Adipose tissue (tissue), 3 donors: ENCODE measurements around the gene TJP2. TPM values are rescaled to one million over a fixed set of nuclear protein-coding genes. Genes with fewer than 3 reads are reported as not detected.

Experiments
- H3K27ac ChIP-seq: one replicate; pipeline ENCODE4 v1.5.1; 2013; ENCODE audit warnings: low read depth, low read length
- WGBS, 3 donors: extraction: QIAGEN DNeasy Blood & Tissue Kit; methylation state at CpG; one replicate each; pipeline ENCODE4 v1.1.7; 2013; 5-methylcytosine and 5-hydroxymethylcytosine counted together
- polyA plus RNA-seq, 3 donors: library from polyadenylated mRNA; stranded (reverse); fragments of 200-250 nt; gene quantifications; one replicate each; pipeline ENCODE4 v1.2.3, GENCODE V29; 2013
- donor health status: healthy with polysubstance abuse.
- donor health status: Bipolar disorder and iron deficiency.
- donor health status: healthy.

Gene TJP2
- polyA plus RNA-seq, 3 donors, result 23.3 to 113 (median 35.4) TPM

GRCh38 chr9:69181908-69182353 lies 7.9 kb downstream of the TJP2 start:
- H3K27ac ChIP-seq, result no peak overlapping the region
- WGBS, 3 donors, result 44 to 68% (median 46%) methylated on average over 4 of the region's 4 CpGs

DNA sequence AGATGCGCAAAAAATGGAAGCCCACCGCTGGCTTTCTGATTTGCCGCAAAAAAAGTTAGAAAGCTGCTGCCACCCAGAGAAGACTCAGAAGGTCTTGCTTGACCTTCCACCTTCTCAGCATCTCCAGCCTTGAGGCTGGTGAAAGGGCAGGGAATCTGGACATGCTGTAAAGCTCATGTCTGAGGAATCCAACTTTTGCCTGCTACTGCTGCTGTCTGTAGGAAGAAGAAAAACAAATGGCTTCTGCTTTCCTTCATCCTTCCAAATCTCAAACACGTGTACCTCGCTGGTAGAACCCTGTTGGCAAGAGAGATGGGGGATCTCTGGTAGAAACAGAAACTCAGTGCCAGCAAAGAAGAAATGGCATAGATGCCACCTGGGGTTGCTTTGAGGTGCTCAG lies 10.2 kb downstream of the TJP2 start:
- H3K27ac ChIP-seq, result no peak overlapping the region
- WGBS, 3 donors, result 93 to 98% (median 96%) methylated on average over 5 of the region's 5 CpGs

DNA sequence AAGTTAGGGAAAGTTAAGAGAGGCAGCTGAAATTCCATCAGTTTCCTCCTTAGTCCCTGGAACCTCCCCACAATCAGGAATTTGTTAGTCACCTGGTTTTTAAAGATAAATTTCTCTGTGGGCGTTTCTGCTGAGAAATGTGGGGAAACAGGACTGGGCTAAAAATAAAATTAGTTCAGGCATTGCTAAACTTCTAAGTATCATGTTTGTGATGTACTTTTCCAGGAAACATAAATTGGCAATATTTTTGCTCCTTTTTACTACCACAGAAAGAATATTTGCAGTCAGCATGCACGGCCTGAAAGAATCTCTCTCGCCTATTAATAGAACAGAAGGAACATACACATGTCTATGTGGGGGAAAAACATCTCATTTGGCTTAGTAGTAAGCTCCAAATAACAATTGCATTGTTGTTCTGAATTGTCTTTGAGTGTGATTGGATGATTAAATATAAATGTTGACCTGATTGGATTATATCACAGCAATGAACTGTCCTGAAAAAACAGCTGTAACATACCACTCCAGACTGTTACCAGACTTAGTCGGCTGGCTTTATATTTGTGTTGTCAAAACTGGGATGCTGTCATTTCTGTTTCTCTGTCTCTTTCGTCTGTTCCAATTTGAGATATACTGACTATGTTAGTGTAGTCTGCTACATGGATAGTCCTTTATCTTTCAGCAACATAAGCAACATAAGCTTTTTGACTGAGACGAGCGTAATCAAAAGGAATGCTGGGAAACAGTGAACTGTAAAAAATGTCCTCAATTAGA lies 12.9 kb downstream of the TJP2 start:
- H3K27ac ChIP-seq, result no peak overlapping the region
- WGBS, 3 donors, result 33 to 52% (median 52%) methylated on average over 7 of the region's 7 CpGs

DNA sequence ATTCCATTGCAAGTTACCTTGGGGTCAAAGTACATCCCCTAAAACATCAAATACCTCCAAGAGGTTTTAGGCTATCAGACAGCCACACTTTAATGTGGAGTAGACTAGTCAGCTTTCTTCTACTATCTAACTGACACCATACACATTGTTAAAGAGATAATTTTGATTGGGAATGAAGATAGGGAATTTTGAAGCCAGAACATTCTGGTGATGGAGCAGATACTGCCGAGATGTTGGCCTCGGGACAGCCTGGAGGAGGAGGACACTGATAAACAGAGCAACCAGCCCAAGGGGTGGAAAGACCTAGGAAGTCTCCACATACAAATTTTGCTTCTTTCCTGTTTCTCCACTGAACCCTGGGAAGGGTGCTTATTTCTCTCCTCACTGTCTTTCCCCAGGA lies 14.9 kb downstream of the TJP2 start:
- H3K27ac ChIP-seq, result no peak overlapping the region
- WGBS, 3 donors, result 76 to 91% (median 87%) methylated on average over 2 of the region's 2 CpGs

- 46 to 85% (median 69%) methylated on average over 5 of the region's 5 CpGs for WGBS, 3 donors
- H3K27ac ChIP-seq, result no peak overlapping the region
These were observed 16.2 kb downstream of the TJP2 start for GRCh38 chr9:69190086-69190862.

GRCh38 chr9:69190863-69191181 lies 16.7 kb downstream of the TJP2 start:
- WGBS, 3 donors, result 50 to 59% (median 53%) methylated on average over 1 of the region's 1 CpG
- H3K27ac ChIP-seq, result no peak overlapping the region

DNA sequence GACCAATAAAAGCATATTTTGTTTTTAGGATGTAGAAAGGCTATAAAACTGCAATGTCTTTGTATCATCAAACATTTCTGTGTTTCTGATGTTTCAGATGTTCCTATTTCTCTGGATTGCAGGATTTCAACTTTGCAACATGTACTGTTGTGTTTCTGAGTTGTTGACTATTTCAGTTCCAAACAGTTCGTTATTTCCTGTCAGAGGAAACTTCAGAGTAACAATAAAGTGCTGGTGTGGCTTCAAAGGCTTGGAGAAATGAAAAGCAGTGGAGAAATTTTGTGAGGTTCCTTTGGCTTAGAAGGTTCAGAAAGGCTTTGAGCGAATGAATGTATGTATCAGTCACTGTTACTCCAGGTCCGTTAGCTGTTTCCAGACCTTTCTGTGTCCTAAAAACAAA lies 17.2 kb downstream of the TJP2 start:
- WGBS, 3 donors, result 58 to 69% (median 61%) methylated on average over 3 of the region's 3 CpGs
- H3K27ac ChIP-seq, result no peak overlapping the region

DNA sequence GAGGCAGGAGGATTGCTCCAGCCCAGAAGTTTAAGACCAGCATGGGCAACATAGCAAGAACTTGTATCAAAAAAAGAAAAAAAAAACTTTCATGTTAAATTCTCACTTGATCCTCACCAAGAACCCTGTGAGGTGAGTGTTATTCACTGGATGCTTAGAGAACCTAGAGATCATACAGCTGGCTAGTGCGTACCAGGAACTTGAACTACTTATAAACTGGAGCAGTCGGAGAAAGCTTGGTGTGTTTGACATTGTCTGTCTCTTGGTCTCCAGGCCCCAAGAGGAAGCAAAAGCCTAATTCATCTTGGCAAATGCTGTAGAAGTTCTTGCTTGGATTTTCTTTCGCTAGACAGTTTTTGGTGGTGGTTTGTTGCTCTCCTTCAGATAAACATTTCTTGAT lies 18.1 kb downstream of the TJP2 start:
- no peak overlapping the region for H3K27ac ChIP-seq
- 76 to 84% (median 80%) methylated on average over 3 of the region's 3 CpGs for WGBS, 3 donors

- no peak overlapping the region for H3K27ac ChIP-seq
- WGBS, 3 donors, result 72 to 96% (median 89%) methylated on average over 1 of the region's 1 CpG
These were observed 19.6 kb downstream of the TJP2 start for GRCh38 chr9:69193685-69194032.

GRCh38 chr9:69194702-69195418 lies 20.8 kb downstream of the TJP2 start:
- no peak overlapping the region for H3K27ac ChIP-seq
- 33 to 78% (median 59%) methylated on average over 5 of the region's 5 CpGs for WGBS, 3 donors

DNA sequence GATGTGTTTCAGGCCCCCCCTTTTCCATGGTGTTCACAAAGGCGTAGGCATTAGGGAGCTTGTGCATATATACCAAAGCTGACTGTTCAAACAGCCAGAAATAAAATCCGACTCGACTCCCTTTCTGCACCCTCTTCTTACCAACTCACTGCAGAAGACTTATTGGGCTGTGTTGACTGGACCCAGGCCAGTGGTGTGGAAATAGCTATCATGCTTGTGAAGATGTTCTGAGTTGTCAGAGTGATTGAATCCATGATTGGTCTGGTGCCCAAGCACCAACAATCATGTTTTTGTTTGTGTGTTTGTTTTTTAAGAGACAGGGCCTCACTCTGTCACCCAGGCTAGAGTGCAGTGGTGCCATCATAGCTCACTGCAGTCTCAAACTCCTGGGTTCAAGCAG lies 21.6 kb downstream of the TJP2 start:
- no peak overlapping the region for H3K27ac ChIP-seq
- WGBS, 3 donors, result 24 to 79% (median 60%) methylated on average over 3 of the region's 3 CpGs

DNA sequence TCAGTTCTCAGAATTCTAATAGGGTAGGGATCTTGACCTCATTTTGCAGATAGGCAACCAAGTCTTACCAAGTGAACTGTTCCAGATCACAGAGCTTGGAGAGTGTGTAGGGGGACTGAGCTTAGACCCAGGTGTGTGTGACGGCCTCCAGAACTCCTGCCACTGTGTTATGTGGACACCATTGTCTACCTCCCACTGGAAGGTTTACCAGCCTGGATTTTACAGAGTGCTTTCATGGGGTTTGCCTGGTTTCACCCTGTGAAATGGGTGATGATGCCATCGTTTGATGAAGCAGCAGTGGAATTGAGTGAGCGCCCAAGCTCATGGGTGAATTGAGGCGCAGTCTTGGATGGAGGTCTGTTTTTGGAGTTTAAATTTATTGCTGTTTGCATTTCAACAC lies 23.6 kb downstream of the TJP2 start:
- WGBS, 3 donors, result 94% methylated on average over 4 of the region's 4 CpGs

GRCh38 chr9:69198521-69199220 lies 24.6 kb downstream of the TJP2 start:
- WGBS, 3 donors, result 59 to 71% (median 62%) methylated on average over 7 of the region's 7 CpGs
- no peak overlapping the region for H3K27ac ChIP-seq

More for the DNA sequence above, 23.6 kb downstream of the TJP2 start:
- no peak overlapping the region for H3K27ac ChIP-seq

GRCh38 chr9:69199769-69200470 lies 25.8 kb downstream of the TJP2 start:
- WGBS, 3 donors, result 73 to 76% (median 75%) methylated on average over 9 of the region's 9 CpGs

GRCh38 chr9:69202556-69202955 lies 28.5 kb downstream of the TJP2 start:
- no peak overlapping the region for H3K27ac ChIP-seq
- WGBS, 3 donors, result 93 to 99% (median 96%) methylated on average over 4 of the region's 4 CpGs

More at GRCh38 chr9:69199769-69200470, 25.8 kb downstream of the TJP2 start:
- no peak overlapping the region for H3K27ac ChIP-seq

GRCh38 chr9:69204326-69204725 lies 30.2 kb downstream of the TJP2 start:
- no peak overlapping the region for H3K27ac ChIP-seq
- WGBS, 3 donors, result 21 to 63% (median 47%) methylated on average over 2 of the region's 2 CpGs

- H3K27ac ChIP-seq, result no peak overlapping the region
- WGBS, 3 donors, result 47 to 69% (median 63%) methylated on average over 7 of the region's 7 CpGs
These were observed 30.8 kb downstream of the TJP2 start for GRCh38 chr9:69204849-69205248.

- WGBS, 3 donors, result 93 to 96% (median 95%) methylated on average over 5 of the region's 5 CpGs
- H3K27ac ChIP-seq, result no peak overlapping the region
These were observed 32.0 kb downstream of the TJP2 start for GRCh38 chr9:69206047-69206446.
